ENCODE measurements around the gene MRTFA. TPM values are rescaled to one million over a fixed set of nuclear protein-coding genes. Genes with fewer than 3 reads are reported as not detected.

MRTFA gene
- total and polyA plus RNA-seq, 10 donors = 17.6 to 138 (median 83.9) TPM

DNA sequence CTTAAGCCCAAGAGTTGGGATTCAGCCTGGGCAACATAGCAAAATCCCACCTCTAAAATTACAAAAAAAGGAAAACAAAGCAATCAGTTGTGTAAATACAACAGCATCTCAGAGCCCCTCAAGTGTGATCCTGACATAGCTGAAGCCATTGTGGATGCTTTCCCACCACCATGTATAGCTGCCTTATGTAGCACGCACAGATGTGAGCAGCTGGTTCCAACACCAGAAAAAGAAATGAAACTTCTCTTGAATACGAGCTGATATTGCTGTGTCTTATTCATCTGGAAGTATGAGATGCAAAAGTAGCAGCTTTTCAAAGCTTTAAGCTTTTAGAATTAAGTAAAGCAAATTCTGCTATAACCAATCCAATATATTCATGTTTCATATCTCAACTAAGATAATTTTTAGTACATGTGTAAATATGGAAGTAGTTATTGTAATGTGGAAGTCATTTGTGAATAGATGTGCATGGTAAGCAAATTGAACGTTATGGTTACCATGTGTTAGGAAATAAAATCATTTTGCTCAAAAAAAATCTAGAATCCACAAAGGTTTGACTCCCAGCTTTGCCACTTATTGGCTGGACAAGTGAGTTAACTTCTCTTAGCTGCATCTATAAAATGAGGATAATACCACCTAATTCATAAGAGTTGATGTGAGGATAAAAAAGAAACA, 203.0 kb downstream of the MRTFA start:
- H3K27ac ChIP-seq = peak overlapping the region in 5 of 8 donors; percentile 11 to 81 (median 75)
- peaks cover 32 to 85% (median 77%) of the 10 kb centered on the region in 6 donors for H3K4me1 ChIP-seq
- H3K27me3 ChIP-seq (replicated peaks in 1 of 7) = no peaks in the 10 kb centered on the region
- H3K4me3 ChIP-seq = no peak overlapping the region
- no peaks in the 10 kb centered on the region for H3K9me3 ChIP-seq
- DNase-seq = no peak
- TF ChIP-seq CTCF (IDR thresholded peaks at IDR 0.05 in 8 of 11, conservative IDR thresholded peaks at IDR 0.05 in 3 of 11) = no peak
- no peak for TF ChIP-seq POLR2A (IDR thresholded peaks at IDR 0.05)
- no peak for TF ChIP-seq POLR2AphosphoS5 (IDR thresholded peaks at IDR 0.05)
- peaks cover 0 to 70% (median 41%) of the 10 kb centered on the region in 6 donors for H3K36me3 ChIP-seq
- 57 to 69% (median 65%) methylated on average over 3 of the region's 3 CpGs for WGBS, 5 donors
- intact Hi-C loops (cut with DNase I; ENCODE audit: low total_unique reads) = no loop called here

GRCh38 chr22:40432625-40433024, 203.9 kb downstream of the MRTFA start:
- Histone ChIP-seq H3K9me3 (no peaks in the 10 kb centered on the region), H3K36me3 (peaks cover 0 to 79% (median 50%) of the 10 kb centered on the region in 6 donors), H3K27ac (peak overlapping the region in 3 of 8 donors; percentile 75 to 81 (median 78)), H3K4me3 (no peak overlapping the region), H3K27me3 (replicated peaks in 1 of 7) (no peaks in the 10 kb centered on the region), H3K4me1 (peaks cover 32 to 83% (median 69%) of the 10 kb centered on the region in 6 donors)
- TF ChIP-seq CTCF (IDR thresholded peaks at IDR 0.05 in 8 of 11, conservative IDR thresholded peaks at IDR 0.05 in 3 of 11) = no peak
- TF ChIP-seq POLR2AphosphoS5 (IDR thresholded peaks at IDR 0.05) = no peak
- TF ChIP-seq POLR2A (IDR thresholded peaks at IDR 0.05) = no peak
- WGBS, 5 donors = 68 to 88% (median 80%) methylated on average over 2 of the region's 2 CpGs
- DNase-seq = no peak
- intact Hi-C loops (cut with DNase I; ENCODE audit: low total_unique reads) = no loop called here

- Histone ChIP-seq H3K27ac (peak overlapping the region in 4 of 8 donors; percentile 25 to 81 (median 76)), H3K27me3 (replicated peaks in 1 of 7) (no peaks in the 10 kb centered on the region), H3K4me3 (no peak overlapping the region), H3K9me3 (no peaks in the 10 kb centered on the region), H3K4me1 (peaks cover 27 to 83% (median 64%) of the 10 kb centered on the region in 6 donors), H3K36me3 (peaks cover 0 to 84% (median 53%) of the 10 kb centered on the region in 6 donors)
- intact Hi-C loops (cut with DNase I; ENCODE audit: low total_unique reads) = no loop called here
- no peak for DNase-seq
- TF ChIP-seq CTCF (IDR thresholded peaks at IDR 0.05 in 8 of 11, conservative IDR thresholded peaks at IDR 0.05 in 3 of 11) (no peak), POLR2A (IDR thresholded peaks at IDR 0.05) (no peak), POLR2AphosphoS5 (IDR thresholded peaks at IDR 0.05) (no peak)
- 64 to 83% (median 79%) methylated on average over 5 of the region's 5 CpGs for WGBS, 5 donors
Measured at GRCh38 chr22:40432157-40432556, 204.4 kb downstream of the MRTFA start.

GRCh38 chr22:40430991-40431390, 205.5 kb downstream of the MRTFA start:
- TF ChIP-seq POLR2AphosphoS5 (IDR thresholded peaks at IDR 0.05) = no peak
- no peak for TF ChIP-seq CTCF (IDR thresholded peaks at IDR 0.05 in 8 of 11, conservative IDR thresholded peaks at IDR 0.05 in 3 of 11)
- no peak for TF ChIP-seq POLR2A (IDR thresholded peaks at IDR 0.05)
- WGBS, 5 donors = 88 to 94% (median 92%) methylated on average over 4 of the region's 4 CpGs
- peaks cover 16 to 81% (median 56%) of the 10 kb centered on the region in 6 donors for H3K4me1 ChIP-seq
- H3K27me3 ChIP-seq (replicated peaks in 1 of 7) = no peaks in the 10 kb centered on the region
- no peaks in the 10 kb centered on the region for H3K9me3 ChIP-seq
- H3K4me3 ChIP-seq = no peak overlapping the region
- peaks cover 0 to 95% (median 63%) of the 10 kb centered on the region in 6 donors for H3K36me3 ChIP-seq
- H3K27ac ChIP-seq = no peak overlapping the region
- DNase-seq = no peak
- intact Hi-C loops (cut with DNase I; ENCODE audit: low total_unique reads) = no loop called here
